WTC11 (cell line): ENCODE results near the gene GPR15LG. TPM values are rescaled to one million over a fixed set of nuclear protein-coding genes. Genes with fewer than 3 reads are reported as not detected.

Source experiments
- ATAC-seq: fragments of 200-7000 bp; cut with Tn5 transposase; 2 replicates; pipeline ENCODE4 v1.10.0; 2021; ENCODE audit warnings: mild to moderate bottlenecking, moderate library complexity
- CTCF ChIA-PET: fragments of 300-600 bp; sonication (Branson Sonifier 250); formaldehyde crosslinking; loops from one replicate; lab custom pipeline; 2021; ENCODE audit warnings: antibody characterized with exemption; lab: Charles Lee
- POLR2A ChIA-PET: fragments of 350-600 bp; sonication (Branson Sonifier 250); formaldehyde crosslinking; loops from one replicate; lab custom pipeline; 2021; ENCODE audit warnings: antibody characterized with exemption; lab: Charles Lee
- DNase-seq: peaks from one replicate; pipeline ENCODE4 v3.0.0; 2021; ENCODE audit warnings: low spot score
- H3K27ac Mint-ChIP-seq: 2 replicates; pipeline ENCODE4 v1.8.0; 2021; ENCODE audit warnings: mixed read lengths
- H3K27me3 Mint-ChIP-seq: 2 replicates; pipeline ENCODE4 v1.8.0; 2021; ENCODE audit warnings: low read depth, mild to moderate bottlenecking, moderate library complexity, mixed read lengths
- H3K36me3 Mint-ChIP-seq: 2 replicates; pipeline ENCODE4 v1.8.0; 2021; ENCODE audit warnings: mixed read lengths
- H3K4me1 Mint-ChIP-seq: 2 replicates; pipeline ENCODE4 v1.8.0; 2022; ENCODE audit warnings: mixed read lengths
- H3K4me3 Mint-ChIP-seq: 2 replicates; pipeline ENCODE4 v1.8.0; 2021; ENCODE audit warnings: mild to moderate bottlenecking, moderate library complexity, mixed read lengths
- H3K9me3 Mint-ChIP-seq: 2 replicates; pipeline ENCODE4 v1.8.0; 2021; ENCODE audit warnings: mixed read lengths
- ARID4B ChIP-seq: sonication (generic); formaldehyde crosslinking; IDR thresholded peaks from 2 replicates; pipeline ENCODE4 v1.8.0; 2023; ENCODE audit warnings: missing genetic modification reagents, mild to moderate bottlenecking, borderline replicate concordance
- E2F1 ChIP-seq: sonication (generic); formaldehyde crosslinking; IDR thresholded peaks from 2 replicates; pipeline ENCODE4 v1.8.0; 2022; ENCODE audit warnings: mild to moderate bottlenecking, missing genetic modification reagents
- FOXP4 ChIP-seq: sonication (generic); formaldehyde crosslinking; IDR thresholded peaks from 2 replicates; pipeline ENCODE4 v1.8.0; 2022; ENCODE audit warnings: mild to moderate bottlenecking, missing genetic modification reagents
- HMGXB4 ChIP-seq: sonication (generic); formaldehyde crosslinking; IDR thresholded peaks from 2 replicates; pipeline ENCODE4 v1.8.1; 2023; ENCODE audit warnings: mild to moderate bottlenecking, moderate library complexity, missing genetic modification reagents
- JAZF1 ChIP-seq: fragments of 250-450 bp; sonication (Bioruptor Pico); IDR thresholded peaks from 2 replicates; pipeline ENCODE4 v1.9.0; 2021; ENCODE audit warnings: moderate library complexity, mild to moderate bottlenecking, inconsistent platforms
- JUN ChIP-seq: sonication (generic); formaldehyde crosslinking; IDR thresholded peaks from 2 replicates; pipeline ENCODE4 v1.8.0; 2023; ENCODE audit warnings: mild to moderate bottlenecking, missing genetic modification reagents
- SOX15 ChIP-seq: fragments of 250-450 bp; sonication (Bioruptor Pico); IDR thresholded peaks from 2 replicates; pipeline ENCODE4 v1.9.0; 2021; ENCODE audit warnings: mild to moderate bottlenecking
- TEAD1 ChIP-seq: sonication (generic); formaldehyde crosslinking; IDR thresholded peaks from 2 replicates; pipeline ENCODE4 v1.8.0; 2022; ENCODE audit warnings: mild to moderate bottlenecking, missing genetic modification reagents
- USF2 ChIP-seq: sonication (generic); formaldehyde crosslinking; IDR thresholded peaks from 2 replicates; pipeline ENCODE4 v1.8.1; 2023; ENCODE audit warnings: mild to moderate bottlenecking, missing genetic modification reagents, moderate library complexity
- ZNF263 ChIP-seq: sonication (generic); formaldehyde crosslinking; IDR thresholded peaks from 2 replicates; pipeline ENCODE4 v1.8.1; 2022; ENCODE audit warnings: low read depth, mild to moderate bottlenecking, moderate library complexity, missing genetic modification reagents
- ZNF281 ChIP-seq: sonication (generic); formaldehyde crosslinking; IDR thresholded peaks from 2 replicates; pipeline ENCODE4 v1.8.0; 2023; ENCODE audit warnings: mild to moderate bottlenecking, missing genetic modification reagents
- total RNA-seq: library from RNA; stranded (reverse); gene quantifications from 3 replicates; pipeline ENCODE4 v1.2.3, GENCODE V29; 2021

GPR15LG gene
- total RNA-seq, 1 experiment from 2014 or later: not detected

- DNase-seq: peak; percentile 73
- H3K27me3 Mint-ChIP-seq: peaks cover 57% of the 10 kb centered on the region
- peaks cover 9% of the 10 kb centered on the region; the same call in 1 of the 2 replicates for H3K4me1 Mint-ChIP-seq
- no peaks in the 10 kb centered on the region for H3K36me3 Mint-ChIP-seq
- no peak for TF ChIP-seq JUN (CRISPR knock-in tag)
- 0 out of 2 replicates have a peak, but pooled peaks have one; percentile 22 for TF ChIP-seq TEAD1 (CRISPR knock-in tag)
- no peak for TF ChIP-seq E2F1 (CRISPR knock-in tag)
- TF ChIP-seq USF2: no peak
- no peak for TF ChIP-seq FOXP4
- TF ChIP-seq JAZF1: no peak
- TF ChIP-seq HMGXB4 (CRISPR knock-in tag): peak; percentile 60; the same call in 1 of the 2 replicates
- no peak for TF ChIP-seq ZNF281 (CRISPR knock-in tag)
- no peak for TF ChIP-seq ZNF263 (CRISPR knock-in tag)
- TF ChIP-seq SOX15 (CRISPR knock-in tag): no peak
- TF ChIP-seq ARID4B (CRISPR knock-in tag): 0 out of 2 replicates have a peak, but pooled peaks have one; percentile 6
- no peak within 1 kb of the TSS for H3K27ac Mint-ChIP-seq
- H3K4me3 Mint-ChIP-seq: peak within 1 kb of the TSS; percentile 68
- POLR2A ChIA-PET: no interaction called here
- CTCF ChIA-PET: interaction anchor here (0.5 to 3.1 kb wide), 6 partner anchors 8 to 62 kb away, joined by 3 to 19 read pairs (median 6); no protein-coding TSS in a partner anchor
- no peaks in the 10 kb centered on the region for H3K9me3 Mint-ChIP-seq
- peak; percentile 85 for ATAC-seq
These were observed 20.9 kb downstream of the GPR15LG start, which contains the start of gene CDHR1 for GRCh38 chr10:84194424-84195043. CDHR1 (plus strand) TSS chr10:84194537; CDS start chr10:84194761, 224 bp downstream.
